ENCODE data around the gene EIF2S3.
A peak's percentile ranks its signal among the peaks of the same experiment; 100 is the strongest.
"Not testable (repeated sequence)": the region's sequence is repeated elsewhere in the genome, so short reads cannot be mapped to it uniquely, and the experiment has no call there.

The EIF2S3 gene

DNA sequence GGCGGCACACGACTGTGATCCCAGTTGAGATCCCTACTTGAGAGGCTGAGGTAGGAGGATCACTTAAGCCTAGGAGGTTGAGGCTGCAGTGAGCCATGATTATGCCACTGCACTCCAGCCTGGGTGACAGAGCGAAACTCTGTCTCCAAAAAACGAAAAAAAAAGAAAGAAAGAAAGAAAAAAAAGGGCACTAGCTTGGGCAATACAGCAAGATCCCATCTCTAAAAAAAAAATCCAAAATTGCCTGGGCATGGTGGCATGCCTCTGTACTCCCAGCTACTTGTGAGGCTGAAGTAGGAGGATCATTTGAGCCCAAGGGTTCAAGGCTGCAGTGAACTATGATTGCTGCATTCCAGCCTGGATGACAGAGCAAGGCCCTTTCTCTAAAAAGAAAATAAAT is 17.0 kb upstream of the EIF2S3 start:
- H2AFZ ChIP-seq, result no peak overlapping the region
- TF ChIP-seq CTCF (IDR thresholded peaks at IDR 0.05), result no peak
- H3K9me3 ChIP-seq (ENCODE audit: control insufficient read depth, low read length), result no peaks in the 10 kb centered on the region
- H3K4me3 ChIP-seq (ENCODE audit: low read depth, low read length), result no peak overlapping the region
- H3K4me1 ChIP-seq, result no peaks in the 10 kb centered on the region
- no peaks in the 10 kb centered on the region for H3K79me2 ChIP-seq
- H3K36me3 ChIP-seq (ENCODE audit: control insufficient read depth, insufficient read depth, low read length), result no peaks in the 10 kb centered on the region
- H3K27ac ChIP-seq, result no peak overlapping the region
- no peaks in the 10 kb centered on the region for H3K27me3 ChIP-seq (ENCODE audit: control insufficient read depth, insufficient read depth, low read length)
- H3K4me2 ChIP-seq (ENCODE audit: low read length), result no peak overlapping the region
- H3K9ac ChIP-seq, result no peak overlapping the region

DNA sequence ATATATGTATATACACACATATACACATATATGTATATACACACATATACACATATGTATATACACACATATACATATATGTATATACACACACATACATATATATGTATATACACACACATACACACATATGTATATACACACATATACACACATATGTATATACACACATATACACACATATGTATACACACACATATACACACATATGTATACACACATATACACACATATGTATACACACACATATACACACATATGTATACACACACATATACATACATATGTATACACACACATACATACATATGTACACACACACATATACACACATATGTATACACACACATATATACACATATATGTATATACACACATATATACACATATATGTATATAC is 8.7 kb upstream of the EIF2S3 start:
- H3K79me2 ChIP-seq; H3K9me3 ChIP-seq (ENCODE audit: control insufficient read depth, low read length); H3K36me3 ChIP-seq (ENCODE audit: control insufficient read depth, insufficient read depth, low read length); H3K9ac ChIP-seq; H3K4me2 ChIP-seq (ENCODE audit: low read length); H3K27ac ChIP-seq; H3K4me1 ChIP-seq; H3K27me3 ChIP-seq (ENCODE audit: control insufficient read depth, insufficient read depth, low read length); H2AFZ ChIP-seq; H3K4me3 ChIP-seq (ENCODE audit: low read depth, low read length): not testable (repeated sequence)

GRCh38 chrX:24049643-24050042 is 5.1 kb upstream of the EIF2S3 start:
- not testable (repeated sequence) for H3K9me3 ChIP-seq (ENCODE audit: control insufficient read depth, low read length); H3K27me3 ChIP-seq (ENCODE audit: control insufficient read depth, insufficient read depth, low read length); H3K4me3 ChIP-seq (ENCODE audit: low read depth, low read length); H3K9ac ChIP-seq; H3K4me1 ChIP-seq; H2AFZ ChIP-seq; H3K4me2 ChIP-seq (ENCODE audit: low read length); H3K27ac ChIP-seq; H3K79me2 ChIP-seq; H3K36me3 ChIP-seq (ENCODE audit: control insufficient read depth, insufficient read depth, low read length)

GRCh38 chrX:24050522-24051318 is 4.0 kb upstream of the EIF2S3 start:
- H3K27me3 ChIP-seq (ENCODE audit: control insufficient read depth, insufficient read depth, low read length); H3K36me3 ChIP-seq (ENCODE audit: control insufficient read depth, insufficient read depth, low read length); H3K4me2 ChIP-seq (ENCODE audit: low read length); H3K4me1 ChIP-seq; H3K9me3 ChIP-seq (ENCODE audit: control insufficient read depth, low read length); H3K79me2 ChIP-seq; H3K9ac ChIP-seq; H3K4me3 ChIP-seq (ENCODE audit: low read depth, low read length); H2AFZ ChIP-seq; H3K27ac ChIP-seq: not testable (repeated sequence)

- Histone ChIP-seq H3K4me1 (no peaks in the 10 kb centered on the region), H2AFZ (peak overlapping the region; percentile 89), H3K27me3 (ENCODE audit: control insufficient read depth, insufficient read depth, low read length) (no peaks in the 10 kb centered on the region), H3K36me3 (ENCODE audit: control insufficient read depth, insufficient read depth, low read length) (no peaks in the 10 kb centered on the region), H3K4me2 (ENCODE audit: low read length) (peak overlapping the region; percentile 81), H3K4me3 (ENCODE audit: low read depth, low read length) (peak overlapping the region; percentile 83), H3K79me2 (peaks cover 4% of the 10 kb centered on the region), H3K27ac (peak overlapping the region; percentile 94), H3K9ac (no peak overlapping the region), H3K9me3 (ENCODE audit: control insufficient read depth, low read length) (no peaks in the 10 kb centered on the region)
- no peak for TF ChIP-seq CTCF (IDR thresholded peaks at IDR 0.05)
Observed at GRCh38 chrX:24055043-24055356, 244 bp downstream of the EIF2S3 start.

- Histone ChIP-seq H3K4me2 (ENCODE audit: low read length) (no peak overlapping the region), H3K27me3 (ENCODE audit: control insufficient read depth, insufficient read depth, low read length) (no peaks in the 10 kb centered on the region), H3K9ac (no peak overlapping the region), H3K4me3 (ENCODE audit: low read depth, low read length) (no peak overlapping the region), H3K36me3 (ENCODE audit: control insufficient read depth, insufficient read depth, low read length) (no peaks in the 10 kb centered on the region), H3K9me3 (ENCODE audit: control insufficient read depth, low read length) (no peaks in the 10 kb centered on the region), H3K79me2 (no peaks in the 10 kb centered on the region), H3K4me1 (no peaks in the 10 kb centered on the region), H3K27ac (no peak overlapping the region), H2AFZ (no peak overlapping the region)
- TF ChIP-seq CTCF (IDR thresholded peaks at IDR 0.05), result no peak
Observed at GRCh38 chrX:24063488-24063887, 8.7 kb downstream of the EIF2S3 start.

Measured in parathyroid adenoma (tissue), 2 donors.